Stomach smooth muscle (tissue), 2 donors: ENCODE results near the gene TOR4A.
"Not testable (repeated sequence)": the region's sequence is repeated elsewhere in the genome, so short reads cannot be mapped to it uniquely, and the experiment has no call there.

Experiments used
- H3K27ac ChIP-seq: one replicate; pipeline ENCODE4 v1.7.0; 2013; ENCODE audit warnings: mild to moderate bottlenecking, low read length, inconsistent platforms
- H3K27me3 ChIP-seq, 2 donors: one replicate each; pipeline ENCODE4 v1.7.0; 2013; ENCODE audit warnings: low read length in 2 of 2; ENCODE audit not compliant: insufficient read depth in 2 of 2, control insufficient read depth in 1 of 2
- H3K36me3 ChIP-seq, 2 donors: one replicate each; pipeline ENCODE4 v1.7.0; 2013; ENCODE audit warnings: low read length in 2 of 2; ENCODE audit not compliant: control insufficient read depth in 2 of 2, insufficient read depth in 2 of 2
- H3K4me1 ChIP-seq: one replicate; pipeline ENCODE4 v1.7.0; 2013; ENCODE audit warnings: low read length; ENCODE audit not compliant: control insufficient read depth, insufficient read depth
- H3K4me3 ChIP-seq, 2 donors: one replicate each; pipeline ENCODE4 v1.7.0; 2013; ENCODE audit warnings: low read length in 2 of 2
- H3K9ac ChIP-seq, 2 donors: one replicate each; pipeline ENCODE4 v1.7.0; 2013; ENCODE audit warnings: low read length in 2 of 2, mild to moderate bottlenecking in 1 of 2
- H3K9me3 ChIP-seq, 2 donors: one replicate each; pipeline ENCODE4 v1.7.0; 2013; ENCODE audit warnings: low read length in 2 of 2; ENCODE audit not compliant: control insufficient read depth in 2 of 2
- donor health status: healthy.
- donor health status: Pancreatic carcinoma.

TOR4A gene

DNA sequence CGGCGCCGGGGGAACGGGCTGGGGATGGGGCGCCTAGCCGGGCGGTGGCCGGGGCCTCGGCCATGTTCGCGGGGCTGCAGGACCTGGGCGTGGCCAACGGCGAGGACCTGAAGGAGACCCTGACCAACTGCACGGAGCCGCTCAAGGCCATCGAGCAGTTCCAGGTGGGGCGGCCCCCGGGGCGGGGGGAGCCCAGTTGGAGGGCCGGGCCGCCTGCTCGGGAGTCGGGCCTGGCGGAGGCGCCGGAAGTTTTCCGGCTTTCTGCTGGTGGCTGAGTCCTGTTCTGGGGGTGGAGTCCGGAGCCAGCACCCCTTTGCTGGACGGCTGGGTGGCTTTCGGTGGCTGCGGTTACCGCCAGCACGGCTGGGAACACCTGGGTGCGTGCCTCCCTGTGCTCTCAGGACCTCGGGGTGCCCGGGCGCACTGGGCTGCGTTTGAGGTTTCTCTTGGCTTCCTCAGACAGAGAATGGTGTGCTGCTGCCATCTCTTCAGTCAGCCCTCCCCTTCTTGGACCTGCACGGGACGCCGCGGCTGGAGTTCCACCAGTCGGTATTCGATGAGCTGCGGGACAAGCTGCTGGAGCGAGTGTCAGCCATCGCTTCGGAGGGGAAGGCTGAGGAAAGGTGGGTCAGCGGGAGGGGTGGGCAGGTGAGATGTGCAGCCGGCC is 21.9 kb upstream of the TOR4A start:
- peak overlapping the region; percentile 18 for H3K27ac ChIP-seq

DNA sequence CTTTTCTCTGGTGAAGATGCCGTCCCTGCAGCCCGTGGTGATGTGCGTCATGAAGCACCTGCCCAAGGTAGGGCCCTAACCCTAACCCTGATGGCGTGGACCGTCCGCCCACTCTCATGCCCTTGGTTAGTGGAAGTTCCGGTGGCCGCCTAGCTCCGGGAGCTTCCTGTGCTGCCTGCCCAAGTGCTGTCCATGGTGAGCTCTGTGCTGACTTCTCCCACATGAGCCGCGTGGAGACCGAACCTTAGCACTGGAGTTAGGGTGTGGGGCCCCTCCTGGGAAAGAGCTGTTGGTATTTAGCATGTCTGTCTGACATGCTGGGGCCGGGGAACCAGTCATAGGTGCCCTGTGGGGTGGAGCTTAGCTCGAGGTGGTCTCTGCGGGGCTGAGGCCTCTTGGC is 21.2 kb upstream of the TOR4A start:
- no peak overlapping the region for H3K27ac ChIP-seq
- no peaks in the 10 kb centered on the region for H3K9me3 ChIP-seq
- H3K27me3 ChIP-seq: no peaks in the 10 kb centered on the region
- H3K36me3 ChIP-seq: peaks cover 3 to 10% of the 10 kb centered on the region in 2 donors
- H3K4me1 ChIP-seq: peaks cover 27% of the 10 kb centered on the region
- peak overlapping the region in 1 of 2 donors; percentile 68 for H3K9ac ChIP-seq
- peak overlapping the region; percentile 91 to 93 for H3K4me3 ChIP-seq

More for the DNA sequence above, 21.9 kb upstream of the TOR4A start:
- Histone ChIP-seq H3K9me3 (no peaks in the 10 kb centered on the region), H3K4me3 (peak overlapping the region; percentile 91 to 93), H3K36me3 (peaks cover 3 to 10% of the 10 kb centered on the region in 2 donors), H3K9ac (peak overlapping the region; percentile 68 to 69), H3K4me1 (peaks cover 27% of the 10 kb centered on the region), H3K27me3 (peaks cover 0 to 2% of the 10 kb centered on the region in 2 donors)

DNA sequence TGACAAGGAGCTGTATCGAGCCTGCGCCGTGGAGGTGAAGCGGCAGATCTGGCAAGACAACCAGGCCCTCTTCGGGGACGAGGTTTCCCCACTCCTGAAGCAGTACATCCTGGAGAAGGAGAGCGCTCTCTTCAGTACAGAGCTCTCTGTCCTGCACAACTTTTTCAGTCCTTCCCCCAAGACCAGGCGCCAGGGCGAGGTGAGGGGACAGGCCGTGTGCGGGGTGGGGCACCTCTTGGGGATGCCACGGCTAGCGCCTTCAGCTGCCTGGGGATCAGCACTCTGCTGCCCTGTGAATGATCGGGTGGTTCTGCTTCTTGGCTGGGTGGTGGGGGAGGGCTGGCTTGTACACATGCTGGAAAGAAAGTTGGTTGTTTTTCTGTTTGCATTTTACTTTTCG is 20.7 kb upstream of the TOR4A start:
- no peak overlapping the region for H3K9ac ChIP-seq
- H3K36me3 ChIP-seq: peaks cover 3 to 10% of the 10 kb centered on the region in 2 donors
- H3K4me1 ChIP-seq: peaks cover 27% of the 10 kb centered on the region
- H3K9me3 ChIP-seq: no peaks in the 10 kb centered on the region
- no peak overlapping the region for H3K27ac ChIP-seq
- H3K4me3 ChIP-seq: no peak overlapping the region
- H3K27me3 ChIP-seq: no peaks in the 10 kb centered on the region

DNA sequence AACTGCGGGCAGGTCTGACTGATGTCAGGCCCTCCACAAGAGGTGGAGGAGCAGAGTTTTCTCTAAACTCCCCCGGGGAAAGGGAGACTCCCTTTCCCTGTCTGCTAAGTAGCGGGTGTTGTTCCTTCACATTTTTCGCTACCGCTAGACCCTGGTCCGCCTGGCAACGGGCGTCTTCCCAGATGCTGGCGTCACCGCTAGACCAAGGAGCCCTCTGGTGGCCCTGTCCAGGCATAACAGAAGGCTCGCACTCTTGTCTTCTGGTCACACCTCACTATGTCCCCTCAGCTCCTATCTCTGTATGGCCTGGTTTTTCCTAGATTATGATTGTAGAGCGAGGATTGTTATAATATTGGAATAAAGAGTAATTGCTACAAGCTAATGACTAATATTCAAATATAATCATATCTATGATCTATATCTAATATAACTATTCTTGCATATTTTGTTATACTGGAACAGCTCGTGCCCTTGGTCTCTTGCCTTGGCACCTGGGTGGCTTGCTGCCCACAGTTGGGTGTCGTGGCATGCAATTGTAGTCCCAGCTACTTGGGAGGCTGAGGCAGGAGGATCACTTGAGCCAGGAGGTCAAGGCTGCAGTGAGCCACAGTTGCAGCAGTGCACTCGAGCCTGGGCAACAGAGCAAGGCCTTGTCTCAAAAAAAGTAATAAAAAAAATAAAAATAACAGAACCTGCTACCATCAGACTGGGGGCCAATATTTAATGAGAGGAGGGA is 15.2 kb upstream of the TOR4A start:
- H3K27ac ChIP-seq, H3K9me3 ChIP-seq, H3K9ac ChIP-seq, H3K27me3 ChIP-seq, H3K4me1 ChIP-seq, H3K4me3 ChIP-seq: not testable (repeated sequence)
- H3K36me3 ChIP-seq: peaks cover 24 to 30% of the 10 kb centered on the region in 2 donors

DNA sequence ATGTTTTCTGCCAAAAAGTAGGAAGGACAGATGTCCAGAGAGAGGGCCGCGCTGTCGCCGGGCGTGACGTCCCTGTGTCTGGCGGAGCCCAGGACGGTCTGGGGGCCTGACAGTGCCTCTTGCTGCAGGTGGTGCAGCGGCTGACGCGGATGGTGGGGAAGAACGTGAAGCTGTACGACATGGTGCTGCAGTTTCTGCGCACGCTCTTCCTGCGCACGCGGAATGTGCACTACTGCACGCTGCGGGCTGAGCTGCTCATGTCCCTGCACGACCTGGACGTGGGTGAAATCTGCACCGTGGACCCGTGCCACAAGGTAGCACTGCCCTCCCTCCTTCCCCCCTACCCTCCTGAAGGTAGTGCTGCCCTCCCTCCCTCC is 14.6 kb upstream of the TOR4A start:
- no peaks in the 10 kb centered on the region for H3K27me3 ChIP-seq
- no peak overlapping the region for H3K27ac ChIP-seq
- H3K4me1 ChIP-seq: no peaks in the 10 kb centered on the region
- peaks cover 24 to 32% of the 10 kb centered on the region in 2 donors for H3K36me3 ChIP-seq
- no peaks in the 10 kb centered on the region for H3K9me3 ChIP-seq
- H3K9ac ChIP-seq: no peak overlapping the region
- no peak overlapping the region for H3K4me3 ChIP-seq

DNA sequence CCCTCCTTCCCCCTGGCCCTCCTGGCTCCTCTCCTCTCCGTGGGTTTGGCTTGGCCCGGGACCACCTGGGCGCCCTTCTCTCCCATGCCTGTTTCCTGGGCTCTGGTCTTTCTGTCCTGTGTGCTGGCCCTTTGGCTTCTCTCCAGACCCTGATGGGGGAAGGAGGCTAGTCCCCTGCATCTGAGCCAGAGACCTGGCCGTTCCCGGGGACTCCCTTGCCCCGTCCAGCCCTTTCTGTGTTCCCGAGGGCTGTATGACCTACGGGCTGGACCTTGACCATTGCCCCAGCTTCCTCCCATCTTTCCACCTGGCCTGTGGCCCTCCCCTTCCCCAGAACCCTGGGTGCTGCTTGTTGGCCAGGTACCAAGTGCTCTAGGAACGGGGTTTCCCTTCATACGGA is 14.0 kb upstream of the TOR4A start:
- Histone ChIP-seq H3K9me3 (no peaks in the 10 kb centered on the region), H3K4me1 (peaks cover 2% of the 10 kb centered on the region), H3K4me3 (no peak overlapping the region), H3K9ac (no peak overlapping the region), H3K36me3 (peaks cover 24 to 32% of the 10 kb centered on the region in 2 donors), H3K27me3 (no peaks in the 10 kb centered on the region), H3K27ac (no peak overlapping the region)

DNA sequence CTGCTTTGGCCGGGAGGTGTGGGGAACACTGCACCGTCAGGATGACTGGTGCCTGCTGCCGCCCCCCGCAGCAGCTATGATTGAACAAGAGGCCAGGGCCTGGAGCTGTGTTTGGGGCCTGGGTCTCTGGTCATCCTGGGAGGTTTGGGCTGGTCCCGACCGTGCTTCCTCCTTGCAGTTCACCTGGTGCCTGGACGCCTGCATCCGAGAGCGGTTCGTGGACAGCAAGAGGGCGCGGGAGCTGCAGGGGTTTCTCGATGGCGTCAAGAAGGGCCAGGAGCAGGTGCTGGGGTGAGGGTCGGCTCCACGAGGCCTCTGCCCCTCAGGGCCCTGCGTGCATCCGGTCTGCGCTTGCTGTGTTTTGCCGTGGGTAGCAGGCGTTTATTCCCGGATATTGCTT is 13.5 kb upstream of the TOR4A start:
- H3K4me3 ChIP-seq: no peak overlapping the region
- H3K27me3 ChIP-seq: no peaks in the 10 kb centered on the region
- peaks cover 8% of the 10 kb centered on the region for H3K4me1 ChIP-seq
- H3K27ac ChIP-seq: no peak overlapping the region
- peaks cover 23 to 33% of the 10 kb centered on the region in 2 donors for H3K36me3 ChIP-seq
- H3K9ac ChIP-seq: no peak overlapping the region
- no peaks in the 10 kb centered on the region for H3K9me3 ChIP-seq

DNA sequence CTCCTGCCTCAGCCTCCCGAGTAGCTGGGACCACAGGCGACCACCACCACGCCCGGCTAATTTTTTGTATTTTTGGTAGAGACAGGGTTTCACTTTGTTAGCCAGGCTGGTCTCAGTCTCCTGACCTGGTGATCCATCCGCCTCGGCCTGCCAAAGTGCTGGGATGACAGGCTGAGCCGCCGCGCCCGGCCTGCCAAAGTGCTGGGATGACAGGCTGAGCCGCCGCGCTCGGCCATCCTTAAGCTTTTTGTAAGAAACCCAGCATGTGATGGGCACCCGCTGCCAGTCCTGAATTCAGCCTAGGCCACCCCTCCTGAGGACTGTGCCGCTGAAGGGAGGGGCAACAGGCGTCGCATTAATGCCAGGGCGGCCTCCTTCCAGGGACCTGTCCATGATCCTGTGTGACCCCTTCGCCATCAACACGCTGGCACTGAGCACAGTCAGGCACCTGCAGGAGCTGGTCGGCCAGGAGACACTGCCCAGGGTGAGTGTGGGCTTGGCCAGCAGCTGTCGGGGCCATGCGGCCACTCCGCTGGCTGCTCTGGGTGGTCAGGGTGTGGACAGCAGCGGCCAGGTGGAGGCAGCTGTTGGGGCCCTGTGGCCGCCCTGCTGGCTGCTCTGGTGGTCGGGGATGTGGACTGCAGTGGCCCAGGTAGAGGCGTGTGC is 11.9 kb upstream of the TOR4A start:
- no peak overlapping the region for H3K4me3 ChIP-seq

DNA sequence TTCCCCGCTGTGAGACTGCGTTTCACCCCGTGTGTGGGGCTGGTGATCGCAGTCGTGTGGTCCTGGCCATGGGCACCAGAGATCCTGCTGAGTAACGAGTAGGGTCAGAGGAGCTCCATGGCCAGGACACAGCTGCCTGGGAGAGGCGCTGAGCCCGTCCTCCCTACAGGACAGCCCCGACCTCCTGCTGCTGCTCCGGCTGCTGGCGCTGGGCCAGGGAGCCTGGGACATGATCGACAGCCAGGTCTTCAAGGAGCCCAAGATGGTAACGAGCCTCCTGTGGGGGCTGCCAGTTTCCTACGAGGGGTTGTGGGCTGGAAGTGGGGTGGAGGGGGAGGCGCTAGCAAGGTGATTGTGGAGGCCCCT is 11.4 kb upstream of the TOR4A start:
- no peaks in the 10 kb centered on the region for H3K9me3 ChIP-seq
- H3K27me3 ChIP-seq: no peaks in the 10 kb centered on the region
- H3K4me3 ChIP-seq: no peak overlapping the region
- peaks cover 13% of the 10 kb centered on the region for H3K4me1 ChIP-seq
- H3K9ac ChIP-seq: no peak overlapping the region
- H3K27ac ChIP-seq: no peak overlapping the region
- peaks cover 27 to 37% of the 10 kb centered on the region in 2 donors for H3K36me3 ChIP-seq

More for the DNA sequence above, 11.9 kb upstream of the TOR4A start:
- Histone ChIP-seq H3K27me3 (no peaks in the 10 kb centered on the region), H3K36me3 (peaks cover 27 to 32% of the 10 kb centered on the region in 2 donors), H3K9ac (no peak overlapping the region), H3K27ac (no peak overlapping the region), H3K9me3 (no peaks in the 10 kb centered on the region), H3K4me1 (peaks cover 13% of the 10 kb centered on the region)

DNA sequence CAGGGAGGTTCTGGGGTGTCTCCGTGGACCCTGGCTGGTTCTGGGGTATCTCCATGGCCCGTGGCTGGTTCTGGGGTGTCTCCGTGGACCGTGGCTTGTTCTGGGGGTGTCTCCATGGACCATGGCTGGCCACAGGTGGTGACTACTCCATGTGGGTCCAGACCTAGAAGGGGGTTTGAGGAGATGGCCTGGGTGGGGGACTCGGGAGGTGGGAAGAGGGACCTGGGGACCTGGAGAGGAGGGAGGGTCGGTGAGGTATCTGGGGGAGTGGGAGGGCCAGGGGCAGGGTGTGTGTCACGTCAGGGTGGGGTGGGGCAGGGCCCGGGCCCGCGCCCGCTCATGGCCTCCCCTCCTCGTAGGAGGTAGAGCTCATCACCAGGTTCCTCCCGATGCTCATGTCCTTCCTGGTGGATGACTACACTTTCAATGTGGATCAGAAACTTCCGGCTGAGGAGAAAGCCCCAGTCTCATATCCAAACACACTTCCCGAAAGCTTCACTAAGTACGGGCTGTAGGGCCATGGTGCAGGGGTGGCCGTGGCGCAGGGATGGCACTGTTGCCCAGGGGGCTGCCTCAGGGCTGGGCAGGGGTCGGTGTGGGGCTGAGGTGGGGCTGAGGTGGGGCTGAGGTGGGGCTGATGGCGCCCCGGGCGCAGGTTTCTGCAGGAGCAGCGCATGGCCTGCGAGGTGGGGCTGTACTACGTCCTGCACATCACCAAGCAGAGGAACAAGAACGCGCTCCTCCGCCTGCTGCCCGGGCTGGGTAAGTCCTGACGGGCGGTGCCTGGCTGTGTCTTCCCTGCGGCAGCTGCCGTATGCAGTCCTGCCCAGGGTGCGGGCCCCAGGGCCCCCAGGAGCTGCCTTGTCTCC is 10.7 kb upstream of the TOR4A start:
- H3K4me1 ChIP-seq: peaks cover 13% of the 10 kb centered on the region
- no peaks in the 10 kb centered on the region for H3K9me3 ChIP-seq
- no peak overlapping the region for H3K4me3 ChIP-seq
- H3K9ac ChIP-seq: no peak overlapping the region
- H3K36me3 ChIP-seq: peaks cover 28 to 38% of the 10 kb centered on the region in 2 donors
- no peak overlapping the region for H3K27ac ChIP-seq
- no peaks in the 10 kb centered on the region for H3K27me3 ChIP-seq
